ENCODE data around the gene NOCT.

The NOCT gene

GRCh38 chr4:139082750-139083606 lies 67.4 kb downstream of the NOCT start (continued):
- TF ChIP-seq, protein P1, sequence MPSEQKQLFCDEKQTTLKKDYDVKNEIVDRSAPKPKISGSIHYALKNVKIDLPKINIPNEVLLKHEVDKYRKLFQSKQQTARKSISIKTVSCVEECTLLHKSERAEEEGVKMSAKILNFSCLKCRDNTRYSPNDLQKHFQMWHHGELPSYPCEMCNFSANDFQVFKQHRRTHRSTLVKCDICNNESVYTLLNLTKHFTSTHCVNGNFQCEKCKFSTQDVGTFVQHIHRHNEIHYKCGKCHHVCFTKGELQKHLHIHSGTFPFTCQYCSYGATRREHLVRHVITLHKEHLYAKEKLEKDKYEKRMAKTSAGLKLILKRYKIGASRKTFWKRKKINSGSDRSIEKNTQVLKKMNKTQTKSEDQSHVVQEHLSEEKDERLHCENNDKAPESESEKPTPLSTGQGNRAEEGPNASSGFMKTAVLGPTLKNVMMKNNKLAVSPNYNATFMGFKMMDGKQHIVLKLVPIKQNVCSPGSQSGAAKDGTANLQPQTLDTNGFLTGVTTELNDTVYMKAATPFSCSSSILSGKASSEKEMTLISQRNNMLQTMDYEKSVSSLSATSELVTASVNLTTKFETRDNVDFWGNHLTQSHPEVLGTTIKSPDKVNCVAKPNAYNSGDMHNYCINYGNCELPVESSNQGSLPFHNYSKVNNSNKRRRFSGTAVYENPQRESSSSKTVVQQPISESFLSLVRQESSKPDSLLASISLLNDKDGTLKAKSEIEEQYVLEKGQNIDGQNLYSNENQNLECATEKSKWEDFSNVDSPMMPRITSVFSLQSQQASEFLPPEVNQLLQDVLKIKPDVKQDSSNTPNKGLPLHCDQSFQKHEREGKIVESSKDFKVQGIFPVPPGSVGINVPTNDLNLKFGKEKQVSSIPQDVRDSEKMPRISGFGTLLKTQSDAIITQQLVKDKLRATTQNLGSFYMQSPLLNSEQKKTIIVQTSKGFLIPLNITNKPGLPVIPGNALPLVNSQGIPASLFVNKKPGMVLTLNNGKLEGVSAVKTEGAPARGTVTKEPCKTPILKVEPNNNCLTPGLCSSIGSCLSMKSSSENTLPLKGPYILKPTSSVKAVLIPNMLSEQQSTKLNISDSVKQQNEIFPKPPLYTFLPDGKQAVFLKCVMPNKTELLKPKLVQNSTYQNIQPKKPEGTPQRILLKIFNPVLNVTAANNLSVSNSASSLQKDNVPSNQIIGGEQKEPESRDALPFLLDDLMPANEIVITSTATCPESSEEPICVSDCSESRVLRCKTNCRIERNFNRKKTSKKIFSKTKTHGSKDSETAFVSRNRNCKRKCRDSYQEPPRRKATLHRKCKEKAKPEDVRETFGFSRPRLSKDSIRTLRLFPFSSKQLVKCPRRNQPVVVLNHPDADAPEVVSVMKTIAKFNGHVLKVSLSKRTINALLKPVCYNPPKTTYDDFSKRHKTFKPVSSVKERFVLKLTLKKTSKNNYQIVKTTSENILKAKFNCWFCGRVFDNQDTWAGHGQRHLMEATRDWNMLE (tag by site-specific recombination; conservative IDR thresholded peaks at IDR 0.05; ENCODE audit: low read depth), result peak; percentile 40; the same call in 1 of the 2 replicates
- TF ChIP-seq BCL11A (tag by site-specific recombination; IDR thresholded peaks at IDR 0.05; ENCODE audit: low read depth) (0 out of 2 replicates have a peak, but pooled peaks have one; percentile 58), ZNF560 (tag by site-specific recombination; IDR thresholded peaks at IDR 0.05; ENCODE audit: borderline replicate concordance) (no peak), ZNF555 (tag by site-specific recombination; conservative IDR thresholded peaks at IDR 0.05) (no peak), KLF7 (tag by site-specific recombination; IDR thresholded peaks at IDR 0.05; ENCODE audit: borderline replicate concordance) (no peak), ZFHX2 (tag by site-specific recombination; conservative IDR thresholded peaks at IDR 0.05) (no peak; the same call in 1 of the 2 replicates), ZNF785 (tag by site-specific recombination; IDR thresholded peaks at IDR 0.05) (no peak), ZXDB (tag by site-specific recombination; IDR thresholded peaks at IDR 0.05) (no peak; the same call in none of the 2 replicates), ZNF248 (tag by site-specific recombination; IDR thresholded peaks at IDR 0.05) (no peak), GLIS2 (tag by site-specific recombination; IDR thresholded peaks at IDR 0.05) (peak; percentile 79; the same call in 1 of the 2 replicates), PRDM4 (tag by site-specific recombination; IDR thresholded peaks at IDR 0.05) (no peak; the same call in 1 of the 2 replicates), ZNF175 (tag by site-specific recombination; IDR thresholded peaks at IDR 0.05) (no peak), YY2 (tag by site-specific recombination; IDR thresholded peaks at IDR 0.05) (no peak), ZNF366 (tag by site-specific recombination; conservative IDR thresholded peaks at IDR 0.05) (peak; percentile 74), ZBTB48 (tag by site-specific recombination; IDR thresholded peaks at IDR 0.05) (peak; percentile 47; the same call in 1 of the 2 replicates), ZNF549 (tag by site-specific recombination; IDR thresholded peaks at IDR 0.05) (no peak), ZBTB20 (tag by site-specific recombination; IDR thresholded peaks at IDR 0.05) (peak; percentile 87), ZNF426 (tag by site-specific recombination; IDR thresholded peaks at IDR 0.05) (no peak), ZNF654 (tag by site-specific recombination; IDR thresholded peaks at IDR 0.05; ENCODE audit: low read depth) (no peak), ZNF341 (tag by site-specific recombination; IDR thresholded peaks at IDR 0.05; ENCODE audit: low read depth) (no peak), ZFP69B (tag by site-specific recombination; IDR thresholded peaks at IDR 0.05) (peak; percentile 28; the same call in 1 of the 2 replicates), ZFP37 (tag by site-specific recombination; IDR thresholded peaks at IDR 0.05) (no peak), PATZ1 (tag by site-specific recombination; IDR thresholded peaks at IDR 0.05) (peak; percentile 92), ZBTB10 (tag by site-specific recombination; IDR thresholded peaks at IDR 0.05) (no peak; the same call in 1 of the 2 replicates), ZIC2 (tag by site-specific recombination; IDR thresholded peaks at IDR 0.05) (0 out of 2 replicates have a peak, but pooled peaks have one; percentile 6), SCRT2 (tag by site-specific recombination; IDR thresholded peaks at IDR 0.05) (no peak), ZNF354C (tag by site-specific recombination; IDR thresholded peaks at IDR 0.05; ENCODE audit: borderline replicate concordance, low read depth) (no peak), ZNF48 (tag by site-specific recombination; IDR thresholded peaks at IDR 0.05) (no peak)
